ENCODE measurements around the gene CABP1. TPM values are rescaled to one million over a fixed set of nuclear protein-coding genes. Genes with fewer than 3 reads are reported as not detected.

CABP1 gene
- total and polyA plus RNA-seq, 4 donors, result 0.05 to 0.12 (median 0.08) TPM; not detected in 1

- H3K4me1 ChIP-seq (ENCODE audit: control insufficient read depth in 4 of 4, insufficient read depth in 4 of 4, low read length in 3 of 4), result peaks cover 8 to 45% (median 39%) of the 10 kb centered on the region in 4 donors
Observed at GRCh38 chr12:120686690-120687577, 46.5 kb downstream of the CABP1 start, which contains the start of gene MLEC. TSS of gene MLEC (plus strand) at chr12:120687149. CDS start at chr12:120687297, 148 bp downstream.

More at GRCh38 chr12:120686690-120687577, 46.5 kb downstream of the CABP1 start, which contains the start of gene MLEC:
- Histone ChIP-seq H3K27ac (ENCODE audit: low read depth in 1 of 2, low read length in 2 of 2) (peak within 1 kb of the TSS; percentile 75 to 89), H3K9me3 (ENCODE audit: control insufficient read depth in 4 of 4, low read length in 3 of 4) (no peaks in the 10 kb centered on the region), H3K4me3 (ENCODE audit: low read depth in 1 of 3, low read length in 3 of 3) (peak within 1 kb of the TSS; percentile 75 to 93 (median 88)), H3K36me3 (ENCODE audit: control insufficient read depth in 4 of 4, insufficient read depth in 3 of 4, low read depth in 1 of 4, low read length in 3 of 4) (no peaks in the 10 kb centered on the region), H3K27me3 (ENCODE audit: control insufficient read depth in 4 of 4, insufficient read depth in 4 of 4, low read length in 3 of 4) (no peaks in the 10 kb centered on the region), H3K9ac (ENCODE audit: low read depth in 1 of 2, low read length in 2 of 2) (peak within 1 kb of the TSS; percentile 78 to 83)
- peak; percentile 99 for DNase-seq (ENCODE audit: low spot score)
- TF ChIP-seq RXRA (IDR thresholded peaks at IDR 0.05) (peak; percentile 29 to 47), GABPA (IDR thresholded peaks at IDR 0.05 in 1 of 2, conservative IDR thresholded peaks at IDR 0.05 in 1 of 2) (peak; percentile 92 to 94), RAD21 (IDR thresholded peaks at IDR 0.05) (peak in 1 of 2 donors; percentile 34), ZBTB33 (IDR thresholded peaks at IDR 0.05) (no peak), NR2F2 (IDR thresholded peaks at IDR 0.05) (peak; percentile 39), REST (IDR thresholded peaks at IDR 0.05) (peak; percentile 90), SP1 (IDR thresholded peaks at IDR 0.05) (peak; percentile 97), CTCF (IDR thresholded peaks at IDR 0.05; ENCODE audit: low read depth, low read length, missing input control) (peak; percentile 11), JUND (IDR thresholded peaks at IDR 0.05) (no peak), HNF4A (conservative IDR thresholded peaks at IDR 0.05) (no peak), FOXA1 (IDR thresholded peaks at IDR 0.05) (no peak), ATF3 (IDR thresholded peaks at IDR 0.05) (no peak), FOXA2 (IDR thresholded peaks at IDR 0.05) (no peak), YY1 (IDR thresholded peaks at IDR 0.05) (peak; percentile 86), HNF4G (IDR thresholded peaks at IDR 0.05) (no peak), MAX (IDR thresholded peaks at IDR 0.05) (no peak), EGR1 (IDR thresholded peaks at IDR 0.05; ENCODE audit: low read depth in 2 of 2) (peak in 1 of 2 donors; percentile 53), TAF1 (conservative IDR thresholded peaks at IDR 0.05) (no peak)
- under 1% methylated on average over 84 of the region's 84 CpGs for WGBS
